DOHH2 (cell line): ENCODE data around the gene MLIP.
"Not testable (repeated sequence)": the region's sequence is repeated elsewhere in the genome, so short reads cannot be mapped to it uniquely, and the experiment has no call there.

Experiments used
- CTCF ChIP-seq: fragments of 200-600 bp; sonication (generic); IDR thresholded peaks from one replicate; pipeline ENCODE4 v1.5.1; 2014; ENCODE audit warnings: antibody characterized with exemption, mild to moderate bottlenecking, low read depth, low read length; ENCODE audit not compliant: poor library complexity, severe bottlenecking
- EZH2phosphoT487 ChIP-seq: fragments of 200-600 bp; sonication (generic); IDR thresholded peaks from 2 replicates; pipeline ENCODE4 v1.6.1; 2017; ENCODE audit warnings: borderline replicate concordance, mild to moderate bottlenecking, antibody characterized with exemption, low read length, moderate library complexity, mixed read lengths

DNA sequence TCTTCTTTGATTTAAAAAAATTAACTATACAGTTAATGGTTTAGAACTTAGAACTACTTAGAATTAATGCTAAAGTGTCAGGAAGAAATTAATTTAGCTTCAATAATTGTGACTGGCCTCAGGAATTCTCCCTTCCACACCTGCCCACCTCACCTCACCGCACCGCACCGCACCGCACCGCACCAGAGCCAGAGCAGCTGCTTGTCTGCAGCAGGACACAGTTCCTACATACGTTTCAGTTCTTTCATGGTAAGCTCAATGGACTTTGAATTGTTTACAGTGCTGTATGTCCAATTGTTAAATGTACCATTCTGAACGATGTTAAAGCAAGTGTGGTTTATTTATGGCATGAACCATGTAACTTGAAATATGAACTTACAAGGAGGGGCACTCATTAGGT, 98.7 kb downstream of the MLIP start:
- TF ChIP-seq CTCF, EZH2phosphoT487: not testable (repeated sequence)
